HG02885 (cell line): Measurements from ENCODE around the gene IFI27L2.

Experiments used
- ATAC-seq: cut with Tn5 transposase; IDR thresholded peaks from one replicate; pipeline ENCODE4 v1.9.1; 2021; ENCODE audit warnings: mild to moderate bottlenecking; ENCODE audit not compliant: unreplicated experiment, poor library complexity

Gene IFI27L2

GRCh38 chr14:94104731-94105130 is 24.7 kb downstream of the IFI27L2 start:
- no peak for ATAC-seq

- ATAC-seq, result no peak
Measured at GRCh38 chr14:94103554-94104150, 25.8 kb downstream of the IFI27L2 start.

GRCh38 chr14:94102768-94103482 is 26.5 kb downstream of the IFI27L2 start:
- ATAC-seq, result no peak

GRCh38 chr14:94101748-94102147 is 27.7 kb downstream of the IFI27L2 start:
- no peak for ATAC-seq

- no peak for ATAC-seq
Measured at GRCh38 chr14:94100847-94101246, 28.6 kb downstream of the IFI27L2 start.

- no peak for ATAC-seq
Measured at GRCh38 chr14:94099006-94099405, 30.4 kb downstream of the IFI27L2 start.

GRCh38 chr14:94098326-94098992 is 30.9 kb downstream of the IFI27L2 start:
- ATAC-seq, result no peak

- ATAC-seq, result no peak
Measured at GRCh38 chr14:94097091-94097490, 32.3 kb downstream of the IFI27L2 start.

GRCh38 chr14:94093418-94093817 is 36.0 kb downstream of the IFI27L2 start:
- no peak for ATAC-seq

GRCh38 chr14:94089479-94089878 is 39.9 kb downstream of the IFI27L2 start:
- no peak for ATAC-seq

- no peak for ATAC-seq
Measured at GRCh38 chr14:94088516-94088915, 40.9 kb downstream of the IFI27L2 start.

- ATAC-seq, result no peak
Measured at GRCh38 chr14:94087891-94088290, 41.5 kb downstream of the IFI27L2 start.

- ATAC-seq, result peak; percentile 21
Measured at GRCh38 chr14:94081386-94081820, 48.0 kb downstream of the IFI27L2 start.

- ATAC-seq, result peak; percentile 98
Measured at GRCh38 chr14:94080621-94081385, 48.6 kb downstream of the IFI27L2 start, which contains the start of the genes DDX24 and IFI27L1. Gene DDX24, minus strand, starts transcription at chr14:94081202. Its CDS starts 1,460 bp downstream, at chr14:94079742. Gene IFI27L1, plus strand, starts transcription at chr14:94081310. Its CDS starts 15,628 bp downstream, at chr14:94096938.

- no peak for ATAC-seq
Measured at GRCh38 chr14:94079891-94080620, 49.3 kb downstream of the IFI27L2 start.

- no peak for ATAC-seq
Measured at GRCh38 chr14:94077823-94078222, 51.6 kb downstream of the IFI27L2 start.
